Esophagus muscularis mucosa (tissue), 4 donors: ENCODE results near the gene CCDC102B.
"Not testable (repeated sequence)": the region's sequence is repeated elsewhere in the genome, so short reads cannot be mapped to it uniquely, and the experiment has no call there.

Experiments
- EP300 ChIP-seq: sonication (generic); formaldehyde crosslinking; IDR thresholded peaks from one replicate; pipeline ENCODE4 v1.6.1; 2017; ENCODE audit warnings: antibody characterized with exemption
- POLR2A ChIP-seq: fragments of 450-650 bp; IDR thresholded peaks from one replicate; pipeline ENCODE4 v1.6.1; 2017; ENCODE audit warnings: antibody characterized with exemption, moderate library complexity, mild to moderate bottlenecking, low read depth
- POLR2AphosphoS5 ChIP-seq, 2 donors: sonication (generic); formaldehyde crosslinking; IDR thresholded peaks; one replicate each; pipeline ENCODE4 v1.6.1; 2017; ENCODE audit warnings: antibody characterized with exemption in 2 of 2
- TF ChIP-seq, protein P1 (sequence below), 3 experiments: fragments of 200-600 bp in 2 of 3; fragments of 450-650 bp in 1 of 3; sonication (generic) in 2 of 3; IDR thresholded peaks; one replicate each; pipeline ENCODE4 v1.5.1; 2017 to 2019; ENCODE audit warnings: antibody characterized with exemption in 3 of 3, mild to moderate bottlenecking in 2 of 3, moderate library complexity in 1 of 3

DNA sequence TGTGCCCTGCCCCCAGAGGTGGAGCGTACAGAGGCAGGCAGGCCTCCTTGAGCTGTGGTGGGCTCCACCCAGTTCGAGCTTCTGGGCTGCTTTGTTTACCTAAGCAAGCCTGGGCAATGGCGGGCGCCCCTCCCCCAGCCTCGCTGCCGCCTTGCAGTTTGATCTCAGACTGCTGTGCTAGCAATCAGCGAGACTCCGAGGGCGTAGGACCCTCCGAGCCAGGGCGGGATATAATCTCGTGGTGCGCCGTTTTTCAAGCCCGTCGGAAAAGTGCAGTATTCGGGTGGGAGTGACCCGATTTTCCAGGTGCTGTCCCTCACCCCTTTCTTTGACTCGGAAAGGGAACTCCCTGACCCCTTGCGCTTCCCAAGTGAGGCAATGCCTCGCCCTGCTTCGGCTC is 7.6 kb upstream of the CCDC102B start:
- TF ChIP-seq, protein P1, sequence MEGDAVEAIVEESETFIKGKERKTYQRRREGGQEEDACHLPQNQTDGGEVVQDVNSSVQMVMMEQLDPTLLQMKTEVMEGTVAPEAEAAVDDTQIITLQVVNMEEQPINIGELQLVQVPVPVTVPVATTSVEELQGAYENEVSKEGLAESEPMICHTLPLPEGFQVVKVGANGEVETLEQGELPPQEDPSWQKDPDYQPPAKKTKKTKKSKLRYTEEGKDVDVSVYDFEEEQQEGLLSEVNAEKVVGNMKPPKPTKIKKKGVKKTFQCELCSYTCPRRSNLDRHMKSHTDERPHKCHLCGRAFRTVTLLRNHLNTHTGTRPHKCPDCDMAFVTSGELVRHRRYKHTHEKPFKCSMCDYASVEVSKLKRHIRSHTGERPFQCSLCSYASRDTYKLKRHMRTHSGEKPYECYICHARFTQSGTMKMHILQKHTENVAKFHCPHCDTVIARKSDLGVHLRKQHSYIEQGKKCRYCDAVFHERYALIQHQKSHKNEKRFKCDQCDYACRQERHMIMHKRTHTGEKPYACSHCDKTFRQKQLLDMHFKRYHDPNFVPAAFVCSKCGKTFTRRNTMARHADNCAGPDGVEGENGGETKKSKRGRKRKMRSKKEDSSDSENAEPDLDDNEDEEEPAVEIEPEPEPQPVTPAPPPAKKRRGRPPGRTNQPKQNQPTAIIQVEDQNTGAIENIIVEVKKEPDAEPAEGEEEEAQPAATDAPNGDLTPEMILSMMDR (IDR thresholded peaks at IDR 0.05), result not testable (repeated sequence)
- not testable (repeated sequence) for TF ChIP-seq EP300; POLR2A; POLR2AphosphoS5 (IDR thresholded peaks at IDR 0.05)
